NCI-H69 (cell line): ENCODE results near the gene SHISA5.
A peak's percentile ranks its signal among the peaks of the same experiment; 100 is the strongest.
"Not testable (repeated sequence)": the region's sequence is repeated elsewhere in the genome, so short reads cannot be mapped to it uniquely, and the experiment has no call there.

Experiments
- DNase-seq: peaks from one replicate; lab custom pipeline; 2025; lab: John Stamatoyannopoulos, UW

SHISA5 gene

DNA sequence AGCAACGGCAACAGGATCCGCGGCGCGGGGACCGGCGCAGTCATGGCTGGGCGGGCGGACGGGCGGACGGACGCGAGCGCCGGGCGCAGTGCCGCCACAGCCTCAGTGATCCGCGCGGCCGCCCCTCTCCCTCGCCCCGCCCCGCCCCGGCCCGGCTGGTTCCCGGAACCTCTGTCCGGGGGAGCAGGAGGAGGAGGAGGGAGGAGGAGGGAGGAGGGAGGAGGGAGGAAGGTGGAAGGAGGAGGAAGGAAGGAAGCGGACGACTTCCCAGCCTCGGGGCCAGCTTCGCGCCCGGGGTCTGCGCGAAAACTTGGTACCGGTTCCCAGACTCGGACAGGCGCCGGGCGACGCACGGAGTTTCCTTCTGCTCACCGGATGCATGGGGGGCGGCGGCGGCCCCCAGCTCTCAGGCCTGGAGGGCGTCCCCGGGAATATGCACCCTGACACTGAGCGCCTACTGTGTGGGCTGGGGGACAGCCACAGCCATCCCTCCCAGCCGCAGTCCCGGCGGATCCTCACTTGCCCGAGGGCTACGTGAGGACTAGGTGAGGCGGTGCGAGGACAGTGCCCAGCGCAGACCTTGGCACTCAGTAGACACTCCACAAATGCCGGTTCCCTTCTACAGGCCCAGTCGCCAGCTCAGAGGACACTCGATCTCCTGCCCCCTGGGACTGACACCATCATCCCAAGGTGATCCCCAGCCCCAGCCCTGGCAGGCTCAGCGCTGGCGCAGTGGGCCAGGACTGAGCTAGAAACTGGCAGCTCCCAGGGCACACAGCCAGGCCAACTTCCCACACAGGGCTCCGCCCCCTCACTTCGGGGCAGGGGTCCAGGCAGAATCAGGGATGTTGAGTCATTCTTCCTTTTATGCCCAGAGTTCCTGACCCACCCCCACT, at the start of gene SHISA5:
Gene SHISA5 (minus strand): TSS at position 124 of the 896 bp plus-strand sequence. CDS start 80 bp downstream, at position 44.
- peak; percentile 50 for DNase-seq

GRCh38 chr3:48553361-48553760, 49.4 kb upstream of the SHISA5 start:
- no peak for DNase-seq

GRCh38 chr3:48552111-48552951, 48.4 kb upstream of the SHISA5 start:
- DNase-seq: peak; percentile 46

GRCh38 chr3:48551651-48552050, 47.7 kb upstream of the SHISA5 start:
- DNase-seq: not testable (repeated sequence)

GRCh38 chr3:48548729-48549705, 45.0 kb upstream of the SHISA5 start:
- peak; percentile 68 for DNase-seq

GRCh38 chr3:48548126-48548525, 44.2 kb upstream of the SHISA5 start:
- DNase-seq: no peak

DNA sequence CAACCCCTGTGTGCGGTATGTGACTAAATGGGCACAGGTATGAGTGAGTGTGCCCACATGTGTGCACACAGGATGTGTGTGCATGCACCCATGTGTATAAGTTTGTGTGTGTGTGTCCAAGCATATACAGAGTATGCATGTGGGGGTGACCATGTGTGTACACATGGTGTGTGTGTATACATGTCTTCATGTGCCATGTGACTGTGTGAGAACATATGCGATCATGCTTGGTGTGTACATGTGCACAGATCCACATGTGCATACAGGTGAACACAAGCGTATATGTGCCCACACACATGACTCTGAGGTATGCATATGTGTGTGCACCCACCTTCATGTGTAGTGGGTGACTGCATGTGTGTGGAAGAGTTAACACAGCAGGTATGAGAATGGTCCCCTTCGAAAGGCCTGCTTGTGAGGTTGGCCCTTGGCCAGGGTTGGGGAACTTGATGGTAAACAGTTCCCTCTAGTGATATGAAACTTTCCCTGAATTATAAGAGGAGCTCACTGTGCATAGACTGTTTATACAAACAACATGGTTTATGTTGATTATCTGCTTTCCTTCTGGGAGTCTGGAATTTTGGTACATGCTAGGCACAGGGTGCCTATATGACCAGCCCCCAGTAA, 42.3 kb upstream of the SHISA5 start:
- no peak for DNase-seq

- no peak for DNase-seq
These were observed 40.2 kb upstream of the SHISA5 start for GRCh38 chr3:48544141-48544540.

- DNase-seq: peak; percentile 57
These were observed 39.4 kb upstream of the SHISA5 start for GRCh38 chr3:48543271-48543866.

DNA sequence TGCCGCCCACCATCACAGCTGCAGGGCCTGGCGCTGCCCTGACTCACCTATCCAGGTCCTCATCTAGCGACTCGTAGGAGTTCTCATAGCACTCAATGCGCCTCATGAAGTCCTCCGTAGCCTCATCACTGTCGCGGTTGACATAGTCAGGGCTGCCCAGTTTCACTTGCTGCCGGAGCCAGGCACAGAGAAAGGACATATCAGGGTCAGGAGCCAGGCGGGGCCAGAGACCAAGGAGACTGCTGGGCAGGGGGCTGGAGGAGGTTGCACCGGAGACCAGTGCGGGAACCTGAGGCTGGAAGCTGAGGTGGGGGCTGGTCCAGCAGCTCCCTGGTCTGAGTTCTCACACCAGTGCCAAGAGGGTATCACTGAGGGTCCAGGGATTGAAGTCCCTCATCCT, 34.5 kb upstream of the SHISA5 start:
- no peak for DNase-seq

DNA sequence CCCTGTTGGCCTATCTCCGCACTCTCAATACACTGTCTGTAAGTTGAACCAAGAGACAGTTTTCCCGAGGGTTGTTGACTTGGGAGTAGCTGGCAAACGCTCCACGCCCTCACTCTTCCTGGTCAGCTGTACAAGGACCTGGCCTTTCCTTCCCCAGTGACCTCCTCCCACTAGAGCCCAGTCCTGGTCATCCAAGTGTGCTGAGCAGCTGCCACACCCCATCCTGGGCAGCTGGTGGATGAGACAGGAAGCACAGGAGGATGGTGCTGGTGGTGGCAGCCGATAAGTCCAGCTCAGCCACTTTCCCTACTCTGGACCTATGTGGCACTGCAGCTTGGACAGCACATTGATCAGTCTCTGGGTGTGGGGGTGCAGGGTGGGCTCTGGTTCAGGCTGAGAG, 32.8 kb upstream of the SHISA5 start:
- no peak for DNase-seq

DNA sequence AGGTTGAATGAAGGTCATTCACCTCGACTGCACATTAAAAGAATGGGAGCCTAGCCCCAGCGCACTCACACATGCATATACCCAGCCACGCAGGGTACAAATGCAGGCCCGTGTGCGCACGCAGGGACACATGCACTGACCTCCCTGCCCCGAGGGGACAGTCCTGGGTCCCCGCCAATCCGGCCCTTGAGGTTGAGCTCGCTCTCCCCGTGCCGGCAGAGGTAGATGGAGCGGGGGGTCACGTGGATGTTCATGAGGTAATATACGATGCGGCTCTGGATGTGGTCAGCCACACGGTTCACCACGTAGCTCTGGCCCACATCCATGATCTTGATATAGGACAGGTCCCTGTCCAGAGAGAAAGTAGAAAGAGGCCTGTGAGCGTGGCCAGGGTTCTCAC, 32.1 kb upstream of the SHISA5 start:
- no peak for DNase-seq

DNA sequence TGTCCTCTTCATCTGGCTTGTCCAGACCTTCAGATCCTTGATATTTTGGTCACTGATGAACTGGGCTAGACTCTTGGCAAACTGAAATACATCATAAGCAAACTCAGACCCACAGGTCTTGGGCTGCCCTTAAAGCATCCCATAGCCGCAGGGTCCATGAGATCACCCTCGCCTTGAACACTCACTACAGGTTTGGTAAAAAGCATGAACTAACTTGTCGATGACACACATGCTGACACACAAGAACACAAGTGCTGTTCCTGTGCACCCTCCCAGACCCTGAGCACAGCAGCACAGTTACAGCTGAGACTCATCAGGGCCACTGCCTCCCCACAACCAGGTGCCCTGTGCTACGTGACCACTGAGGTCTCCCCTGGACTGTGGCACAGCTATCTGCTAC, 31.6 kb upstream of the SHISA5 start:
- no peak for DNase-seq

DNA sequence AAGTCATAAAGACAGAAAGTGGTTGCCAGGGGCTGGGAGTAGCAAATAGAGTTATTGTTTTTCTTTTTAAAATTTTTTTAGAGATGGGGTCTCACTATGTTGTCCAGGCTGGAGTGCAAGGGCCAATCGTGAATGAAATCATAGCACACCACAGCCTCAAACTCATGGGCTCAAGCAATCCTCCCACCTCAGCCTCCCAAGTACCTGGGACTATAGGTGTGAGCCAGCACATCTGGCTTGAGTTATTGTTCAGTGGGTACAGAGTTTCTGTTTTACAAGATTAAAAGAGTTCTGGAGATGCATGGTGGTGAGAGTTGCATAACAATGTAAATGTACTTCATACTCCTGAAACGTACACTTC, 29.0 kb upstream of the SHISA5 start:
- no peak for DNase-seq

DNA sequence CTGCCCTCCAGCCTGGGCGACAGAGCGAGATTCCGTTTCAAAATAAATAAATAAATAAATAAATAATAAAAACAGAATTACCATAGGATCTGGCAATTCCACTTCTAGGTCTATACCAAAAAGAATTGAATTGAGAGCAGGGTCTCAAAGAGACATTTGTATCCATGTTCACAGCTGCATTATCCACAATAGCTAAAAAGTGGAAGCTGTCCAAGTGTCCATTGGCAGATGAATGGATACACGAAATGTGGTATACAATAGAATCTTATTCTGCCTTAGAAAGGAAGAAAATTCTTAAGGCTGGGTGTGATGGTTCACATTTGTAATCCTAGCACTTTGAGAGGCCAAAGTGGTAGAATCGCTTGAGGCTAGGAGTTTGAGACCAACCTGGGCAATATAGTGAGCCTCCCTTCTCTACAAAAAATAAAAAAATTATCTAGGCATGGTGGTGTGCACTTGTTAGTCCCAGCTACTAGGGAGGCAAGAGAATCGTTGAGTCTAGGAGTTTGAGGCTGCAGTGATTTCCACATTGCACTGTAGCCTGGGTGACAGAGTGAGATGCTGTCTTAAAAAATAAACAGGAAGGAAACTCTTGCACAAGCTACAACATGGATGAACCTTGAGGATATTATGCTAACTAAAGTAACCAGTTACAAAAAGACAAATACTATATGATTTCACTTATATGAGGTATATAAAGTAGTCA, 28.4 kb upstream of the SHISA5 start:
- no peak for DNase-seq

- DNase-seq: not testable (repeated sequence)
These were observed 26.7 kb upstream of the SHISA5 start for GRCh38 chr3:48530701-48531100.

DNA sequence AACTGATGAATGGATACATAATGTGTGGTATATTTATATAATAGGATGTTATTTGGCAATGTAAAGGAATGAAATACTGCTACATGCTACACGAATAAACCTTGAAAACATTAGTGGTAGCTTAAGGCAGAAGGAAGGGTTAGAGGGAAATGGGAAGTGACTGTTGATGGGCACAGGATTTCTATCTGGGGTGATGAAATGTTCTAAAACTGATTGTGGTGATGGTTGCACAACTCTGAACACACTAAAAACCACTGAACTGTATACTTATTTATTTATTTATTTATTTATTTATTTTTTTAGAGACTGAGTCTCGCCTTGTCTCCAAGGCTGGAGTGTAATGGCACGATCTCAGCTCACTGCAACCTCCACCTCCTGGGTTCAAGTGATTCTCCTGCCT, 24.8 kb upstream of the SHISA5 start:
- no peak for DNase-seq

DNA sequence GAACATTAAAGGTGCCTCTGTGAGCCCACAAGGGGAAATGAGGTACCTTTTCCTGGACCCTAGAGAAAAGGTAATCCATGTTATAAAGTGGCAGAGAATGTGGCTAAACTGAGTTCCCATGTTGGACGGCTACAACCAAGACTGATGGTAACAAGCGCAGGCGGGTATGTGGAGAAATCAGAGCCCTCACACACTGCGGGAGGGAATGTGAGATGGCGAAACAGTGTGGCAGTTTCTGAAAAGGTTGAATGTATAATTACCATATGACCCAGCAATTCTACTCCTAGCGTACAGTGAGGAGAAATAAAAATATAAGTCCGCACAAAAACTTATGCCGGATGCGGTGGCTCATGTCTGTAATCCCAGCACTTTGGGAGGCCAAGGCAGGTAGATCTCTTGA, 24.1 kb upstream of the SHISA5 start:
- DNase-seq: no peak

- no peak for DNase-seq
These were observed 21.0 kb upstream of the SHISA5 start for GRCh38 chr3:48524970-48525369.

- no peak for DNase-seq
These were observed 17.7 kb upstream of the SHISA5 start for GRCh38 chr3:48521635-48522034.
